Measurements from ENCODE around the gene AEBP2. TPM values are rescaled to one million over a fixed set of nuclear protein-coding genes. Genes with fewer than 3 reads are reported as not detected.

Gene AEBP2
- total RNA-seq, 1 experiment from 2014 or later: 31.6 TPM

GRCh38 chr12:19456176-19456575 lies 16.9 kb downstream of the AEBP2 start:
- no peak for DNase-seq
- H3K79me2 ChIP-seq (ENCODE audit: low read length): peaks cover 100% of the 10 kb centered on the region
- H2AFZ ChIP-seq (ENCODE audit: low read length): no peak overlapping the region
- H3K36me3 ChIP-seq (ENCODE audit: insufficient read depth, low read length): no peaks in the 10 kb centered on the region
- no peaks in the 10 kb centered on the region for H3K9me2 ChIP-seq (replicated peaks; ENCODE audit: insufficient read depth, low read length)
- no peaks in the 10 kb centered on the region for H3K27me3 ChIP-seq (ENCODE audit: low read length)
- no peak overlapping the region for H3K4me3 ChIP-seq (ENCODE audit: low read length)
- no peak overlapping the region for H3K4me2 ChIP-seq (ENCODE audit: low read depth, low read length, poor library complexity, severe bottlenecking)
- H3K4me1 ChIP-seq (ENCODE audit: low read length): peaks cover 36% of the 10 kb centered on the region
- H3K9me3 ChIP-seq (ENCODE audit: low read length): no peaks in the 10 kb centered on the region
- H4K20me1 ChIP-seq (ENCODE audit: insufficient read depth, low read depth, low read length): peaks cover 37% of the 10 kb centered on the region; the same call in 1 of the 2 replicates
- H3K9ac ChIP-seq (ENCODE audit: low read length): no peak overlapping the region
- H3K27ac ChIP-seq (ENCODE audit: low read length): no peak overlapping the region

GRCh38 chr12:19457561-19457960 lies 18.3 kb downstream of the AEBP2 start:
- no peaks in the 10 kb centered on the region for H3K9me3 ChIP-seq (ENCODE audit: low read length)
- H3K4me2 ChIP-seq (ENCODE audit: low read depth, low read length, poor library complexity, severe bottlenecking): peak overlapping the region; percentile 37
- no peak overlapping the region for H3K9ac ChIP-seq (ENCODE audit: low read length)
- H3K27me3 ChIP-seq (ENCODE audit: low read length): no peaks in the 10 kb centered on the region
- H2AFZ ChIP-seq (ENCODE audit: low read length): no peak overlapping the region
- H3K4me3 ChIP-seq (ENCODE audit: low read length): no peak overlapping the region
- peaks cover 100% of the 10 kb centered on the region for H3K79me2 ChIP-seq (ENCODE audit: low read length)
- H3K27ac ChIP-seq (ENCODE audit: low read length): no peak overlapping the region
- peaks cover 41% of the 10 kb centered on the region for H4K20me1 ChIP-seq (ENCODE audit: insufficient read depth, low read depth, low read length)
- peaks cover 36% of the 10 kb centered on the region for H3K4me1 ChIP-seq (ENCODE audit: low read length)
- peaks cover 7% of the 10 kb centered on the region; the same call in 1 of the 2 replicates for H3K36me3 ChIP-seq (ENCODE audit: insufficient read depth, low read length)
- no peaks in the 10 kb centered on the region for H3K9me2 ChIP-seq (replicated peaks; ENCODE audit: insufficient read depth, low read length)
- no peak for DNase-seq

DNA sequence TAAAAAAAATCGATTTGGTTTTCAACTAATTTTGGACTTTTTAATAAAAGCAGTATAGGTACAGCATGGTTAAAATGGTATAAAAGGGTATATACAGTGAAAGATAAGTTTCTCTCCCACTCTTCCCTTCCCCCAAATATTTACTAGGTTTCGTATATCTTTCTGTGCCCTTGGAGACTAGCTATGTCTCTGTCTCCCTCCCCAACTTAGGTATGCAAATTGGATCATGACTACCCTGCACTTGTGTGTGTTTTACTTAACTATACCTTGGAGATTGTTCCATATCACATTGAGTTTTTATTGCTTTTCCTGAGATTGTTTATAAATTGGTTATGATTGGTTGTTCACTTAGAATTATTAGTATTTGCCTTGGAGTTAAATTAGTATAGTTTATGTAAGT lies 19.4 kb downstream of the AEBP2 start:
- Histone ChIP-seq H3K36me3 (ENCODE audit: insufficient read depth, low read length) (peaks cover 17% of the 10 kb centered on the region; the same call in 1 of the 2 replicates), H3K27me3 (ENCODE audit: low read length) (no peaks in the 10 kb centered on the region), H3K9me2 (replicated peaks; ENCODE audit: insufficient read depth, low read length) (no peaks in the 10 kb centered on the region), H3K4me3 (ENCODE audit: low read length) (peak overlapping the region; percentile 23), H4K20me1 (ENCODE audit: insufficient read depth, low read depth, low read length) (peaks cover 40% of the 10 kb centered on the region), H3K27ac (ENCODE audit: low read length) (no peak overlapping the region; the same call in 1 of the 2 replicates), H3K9ac (ENCODE audit: low read length) (no peak overlapping the region), H3K4me2 (ENCODE audit: low read depth, low read length, poor library complexity, severe bottlenecking) (peak overlapping the region; percentile 37), H2AFZ (ENCODE audit: low read length) (no peak overlapping the region), H3K4me1 (ENCODE audit: low read length) (peaks cover 36% of the 10 kb centered on the region), H3K9me3 (ENCODE audit: low read length) (no peaks in the 10 kb centered on the region), H3K79me2 (ENCODE audit: low read length) (peaks cover 100% of the 10 kb centered on the region)
- peak; percentile 50 for DNase-seq

DNA sequence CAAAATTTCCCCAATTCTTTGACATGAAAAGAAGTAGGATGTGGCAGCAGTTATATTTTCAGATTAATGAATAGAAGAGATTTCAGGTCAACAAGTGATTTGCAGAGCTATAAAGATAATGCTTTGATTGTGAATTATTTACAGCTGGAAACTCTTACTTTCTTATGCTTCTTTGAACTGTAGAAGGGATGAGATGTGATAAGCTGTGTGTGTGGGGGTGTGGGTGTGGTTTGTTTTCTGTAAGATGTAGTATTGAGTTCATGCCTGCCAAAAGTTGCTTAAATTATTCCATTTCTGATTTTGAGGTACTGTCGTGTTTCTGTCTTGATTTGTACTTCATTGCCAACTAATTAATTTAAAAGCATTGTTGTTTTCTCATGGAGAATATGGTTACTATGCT lies 22.7 kb downstream of the AEBP2 start:
- peaks cover 32% of the 10 kb centered on the region for H4K20me1 ChIP-seq (ENCODE audit: insufficient read depth, low read depth, low read length)
- H2AFZ ChIP-seq (ENCODE audit: low read length): no peak overlapping the region
- no peaks in the 10 kb centered on the region for H3K9me3 ChIP-seq (ENCODE audit: low read length)
- no peak overlapping the region for H3K9ac ChIP-seq (ENCODE audit: low read length)
- H3K4me1 ChIP-seq (ENCODE audit: low read length): peaks cover 21% of the 10 kb centered on the region
- H3K36me3 ChIP-seq (ENCODE audit: insufficient read depth, low read length): peaks cover 26% of the 10 kb centered on the region; the same call in 1 of the 2 replicates
- no peak for DNase-seq
- no peak overlapping the region for H3K4me2 ChIP-seq (ENCODE audit: low read depth, low read length, poor library complexity, severe bottlenecking)
- H3K9me2 ChIP-seq (replicated peaks; ENCODE audit: insufficient read depth, low read length): no peaks in the 10 kb centered on the region
- no peak overlapping the region for H3K27ac ChIP-seq (ENCODE audit: low read length)
- no peaks in the 10 kb centered on the region for H3K27me3 ChIP-seq (ENCODE audit: low read length)
- no peak overlapping the region for H3K4me3 ChIP-seq (ENCODE audit: low read length)
- peaks cover 97% of the 10 kb centered on the region for H3K79me2 ChIP-seq (ENCODE audit: low read length)

GRCh38 chr12:19462406-19462805 lies 23.1 kb downstream of the AEBP2 start:
- Histone ChIP-seq H3K4me3 (ENCODE audit: low read length) (no peak overlapping the region), H3K9me3 (ENCODE audit: low read length) (no peaks in the 10 kb centered on the region), H3K9ac (ENCODE audit: low read length) (no peak overlapping the region), H3K27ac (ENCODE audit: low read length) (no peak overlapping the region), H3K9me2 (replicated peaks; ENCODE audit: insufficient read depth, low read length) (no peaks in the 10 kb centered on the region), H4K20me1 (ENCODE audit: insufficient read depth, low read depth, low read length) (peaks cover 28% of the 10 kb centered on the region), H3K27me3 (ENCODE audit: low read length) (no peaks in the 10 kb centered on the region), H3K36me3 (ENCODE audit: insufficient read depth, low read length) (peaks cover 30% of the 10 kb centered on the region; the same call in 1 of the 2 replicates), H3K79me2 (ENCODE audit: low read length) (peaks cover 97% of the 10 kb centered on the region), H2AFZ (ENCODE audit: low read length) (no peak overlapping the region), H3K4me2 (ENCODE audit: low read depth, low read length, poor library complexity, severe bottlenecking) (no peak overlapping the region), H3K4me1 (ENCODE audit: low read length) (peaks cover 17% of the 10 kb centered on the region)
- no peak for DNase-seq

GRCh38 chr12:19464192-19464580 lies 24.9 kb downstream of the AEBP2 start:
- Histone ChIP-seq H3K79me2 (ENCODE audit: low read length) (peaks cover 96% of the 10 kb centered on the region), H3K36me3 (ENCODE audit: insufficient read depth, low read length) (peaks cover 40% of the 10 kb centered on the region; the same call in 1 of the 2 replicates), H4K20me1 (ENCODE audit: insufficient read depth, low read depth, low read length) (peaks cover 11% of the 10 kb centered on the region; the same call in 1 of the 2 replicates), H3K9ac (ENCODE audit: low read length) (no peak overlapping the region), H3K27me3 (ENCODE audit: low read length) (no peaks in the 10 kb centered on the region), H3K27ac (ENCODE audit: low read length) (no peak overlapping the region), H3K4me3 (ENCODE audit: low read length) (no peak overlapping the region), H3K9me2 (replicated peaks; ENCODE audit: insufficient read depth, low read length) (no peaks in the 10 kb centered on the region), H3K4me1 (ENCODE audit: low read length) (no peaks in the 10 kb centered on the region; the same call in 1 of the 2 replicates), H2AFZ (ENCODE audit: low read length) (no peak overlapping the region), H3K9me3 (ENCODE audit: low read length) (no peaks in the 10 kb centered on the region), H3K4me2 (ENCODE audit: low read depth, low read length, poor library complexity, severe bottlenecking) (no peak overlapping the region)
- DNase-seq: no peak

- DNase-seq: no peak
- Histone ChIP-seq H3K9ac (ENCODE audit: low read length) (no peak overlapping the region), H2AFZ (ENCODE audit: low read length) (no peak overlapping the region), H3K4me3 (ENCODE audit: low read length) (no peak overlapping the region), H3K4me1 (ENCODE audit: low read length) (no peaks in the 10 kb centered on the region), H3K27me3 (ENCODE audit: low read length) (no peaks in the 10 kb centered on the region), H3K9me3 (ENCODE audit: low read length) (no peaks in the 10 kb centered on the region), H3K9me2 (replicated peaks; ENCODE audit: insufficient read depth, low read length) (no peaks in the 10 kb centered on the region), H3K27ac (ENCODE audit: low read length) (no peak overlapping the region), H3K4me2 (ENCODE audit: low read depth, low read length, poor library complexity, severe bottlenecking) (no peak overlapping the region), H4K20me1 (ENCODE audit: insufficient read depth, low read depth, low read length) (peaks cover 11% of the 10 kb centered on the region; the same call in 1 of the 2 replicates), H3K36me3 (ENCODE audit: insufficient read depth, low read length) (peaks cover 53% of the 10 kb centered on the region; the same call in 1 of the 2 replicates), H3K79me2 (ENCODE audit: low read length) (peaks cover 96% of the 10 kb centered on the region)
Measured at GRCh38 chr12:19465711-19466110, 26.4 kb downstream of the AEBP2 start.

- Histone ChIP-seq H2AFZ (ENCODE audit: low read length) (no peak overlapping the region), H3K4me1 (ENCODE audit: low read length) (no peaks in the 10 kb centered on the region), H4K20me1 (ENCODE audit: insufficient read depth, low read depth, low read length) (no peaks in the 10 kb centered on the region), H3K4me2 (ENCODE audit: low read depth, low read length, poor library complexity, severe bottlenecking) (no peak overlapping the region), H3K9me3 (ENCODE audit: low read length) (no peaks in the 10 kb centered on the region), H3K27ac (ENCODE audit: low read length) (no peak overlapping the region), H3K79me2 (ENCODE audit: low read length) (peaks cover 99% of the 10 kb centered on the region), H3K9me2 (replicated peaks; ENCODE audit: insufficient read depth, low read length) (no peaks in the 10 kb centered on the region), H3K27me3 (ENCODE audit: low read length) (no peaks in the 10 kb centered on the region), H3K4me3 (ENCODE audit: low read length) (no peak overlapping the region), H3K36me3 (ENCODE audit: insufficient read depth, low read length) (peaks cover 77% of the 10 kb centered on the region), H3K9ac (ENCODE audit: low read length) (no peak overlapping the region)
- no peak for DNase-seq
Measured at GRCh38 chr12:19474147-19474546, 34.9 kb downstream of the AEBP2 start.

Measured in Karpas-422 (cell line).